ENCODE measurements around the gene C15orf62. TPM values are rescaled to one million over a fixed set of nuclear protein-coding genes. Genes with fewer than 3 reads are reported as not detected.

C15orf62 gene
- total and polyA plus RNA-seq, 4 donors, result 0.17 to 6.0 (median 1.5) TPM

DNA sequence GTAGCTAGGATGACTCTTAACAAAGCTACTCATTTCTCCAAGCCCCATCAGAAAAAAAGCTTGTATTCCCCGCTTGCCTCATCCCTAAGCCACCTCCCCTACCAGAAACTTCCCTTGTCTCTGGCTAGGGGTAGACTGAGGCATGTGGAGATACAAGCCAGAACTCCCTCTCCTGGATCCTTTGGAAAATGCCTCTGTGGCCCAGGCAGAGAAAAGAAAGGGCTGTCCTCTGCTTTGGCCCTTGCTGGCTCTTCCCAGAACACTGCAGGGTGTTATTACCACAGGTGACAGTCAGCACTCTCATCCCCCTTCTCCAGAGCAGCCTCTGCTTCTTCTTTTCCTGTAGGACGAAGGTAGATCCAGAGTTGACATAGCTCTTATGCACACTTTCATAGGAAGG is 29.9 kb upstream of the C15orf62 start:
- H3K27me3 ChIP-seq (ENCODE audit: control insufficient read depth, insufficient read depth, low read length), result no peaks in the 10 kb centered on the region
- no peaks in the 10 kb centered on the region for H3K4me1 ChIP-seq (ENCODE audit: control insufficient read depth, insufficient read depth, low read length)
- H3K27ac ChIP-seq (ENCODE audit: low read depth, low read length), result no peak overlapping the region
- no peaks in the 10 kb centered on the region for H3K9me3 ChIP-seq (ENCODE audit: control insufficient read depth, insufficient read depth, low read length)
- H3K4me3 ChIP-seq (ENCODE audit: low read depth, low read length), result no peak overlapping the region
- no CpG with 5 or more reads among the region's 2 CpGs for WGBS (ENCODE audit: insufficient coverage)
- no peak for DNase-seq (ENCODE audit: low read depth in 4 of 6, low spot score in 6 of 6)
- H3K36me3 ChIP-seq (ENCODE audit: control insufficient read depth, insufficient read depth, low read length), result peaks cover 68% of the 10 kb centered on the region

GRCh38 chr15:40743485-40743901 is 26.3 kb upstream of the C15orf62 start:
- Histone ChIP-seq H3K27me3 (ENCODE audit: control insufficient read depth, insufficient read depth, low read length) (no peaks in the 10 kb centered on the region), H3K4me1 (ENCODE audit: control insufficient read depth, insufficient read depth, low read length) (no peaks in the 10 kb centered on the region), H3K9me3 (ENCODE audit: control insufficient read depth, insufficient read depth, low read length) (no peaks in the 10 kb centered on the region), H3K36me3 (ENCODE audit: control insufficient read depth, insufficient read depth, low read length) (peaks cover 65% of the 10 kb centered on the region), H3K27ac (ENCODE audit: low read depth, low read length) (no peak overlapping the region), H3K4me3 (ENCODE audit: low read depth, low read length) (no peak overlapping the region)
- no CpG with 5 or more reads among the region's 2 CpGs for WGBS (ENCODE audit: insufficient coverage)
- DNase-seq (ENCODE audit: low read depth in 4 of 6, low spot score in 6 of 6), result no peak

- no peak for DNase-seq (ENCODE audit: low read depth in 4 of 6, low spot score in 6 of 6)
- WGBS (ENCODE audit: insufficient coverage), result 83% methylated on average over 9 of the region's 12 CpGs
- peaks cover 68% of the 10 kb centered on the region for H3K36me3 ChIP-seq (ENCODE audit: control insufficient read depth, insufficient read depth, low read length)
- H3K4me1 ChIP-seq (ENCODE audit: control insufficient read depth, insufficient read depth, low read length), result no peaks in the 10 kb centered on the region
- no peak overlapping the region for H3K27ac ChIP-seq (ENCODE audit: low read depth, low read length)
- H3K9me3 ChIP-seq (ENCODE audit: control insufficient read depth, insufficient read depth, low read length), result no peaks in the 10 kb centered on the region
- no peaks in the 10 kb centered on the region for H3K27me3 ChIP-seq (ENCODE audit: control insufficient read depth, insufficient read depth, low read length)
- H3K4me3 ChIP-seq (ENCODE audit: low read depth, low read length), result no peak overlapping the region
These were observed 25.6 kb upstream of the C15orf62 start for GRCh38 chr15:40743921-40744814.

- peaks cover 64% of the 10 kb centered on the region for H3K36me3 ChIP-seq (ENCODE audit: control insufficient read depth, insufficient read depth, low read length)
- no peak for DNase-seq (ENCODE audit: low read depth in 4 of 6, low spot score in 6 of 6)
- no peak overlapping the region for H3K4me3 ChIP-seq (ENCODE audit: low read depth, low read length)
- WGBS (ENCODE audit: insufficient coverage), result 51% methylated on average over 3 of the region's 5 CpGs
- no peak overlapping the region for H3K27ac ChIP-seq (ENCODE audit: low read depth, low read length)
- H3K9me3 ChIP-seq (ENCODE audit: control insufficient read depth, insufficient read depth, low read length), result no peaks in the 10 kb centered on the region
- no peaks in the 10 kb centered on the region for H3K27me3 ChIP-seq (ENCODE audit: control insufficient read depth, insufficient read depth, low read length)
- no peaks in the 10 kb centered on the region for H3K4me1 ChIP-seq (ENCODE audit: control insufficient read depth, insufficient read depth, low read length)
These were observed 25.0 kb upstream of the C15orf62 start for GRCh38 chr15:40744815-40745152.

DNA sequence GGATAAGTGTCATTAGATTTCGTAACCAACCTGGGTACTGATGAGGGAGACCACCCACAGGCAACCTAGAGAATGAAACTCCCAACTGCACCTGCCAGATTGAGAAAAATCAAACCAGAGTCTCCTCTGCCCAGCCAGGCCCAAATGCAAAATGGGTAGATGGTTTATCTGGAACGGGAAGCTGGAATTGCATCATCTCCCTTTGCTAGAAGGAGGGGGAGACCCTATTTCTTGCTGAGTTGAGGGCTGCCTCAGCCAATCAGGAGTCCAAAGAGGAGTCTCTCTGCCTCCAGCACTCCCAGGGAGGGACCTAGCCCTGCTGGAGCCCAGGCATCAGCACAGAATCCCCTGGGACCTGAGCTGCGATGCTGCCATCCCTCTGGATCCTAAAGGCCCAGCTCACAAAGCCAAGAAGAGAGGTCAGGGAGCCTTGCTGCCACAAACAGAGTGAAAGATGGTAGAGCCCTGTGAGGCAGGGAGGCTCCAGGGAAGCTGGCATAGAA is 22.8 kb upstream of the C15orf62 start:
- DNase-seq (ENCODE audit: low read depth in 4 of 6, low spot score in 6 of 6), result no peak
- Histone ChIP-seq H3K4me1 (ENCODE audit: control insufficient read depth, insufficient read depth, low read length) (no peaks in the 10 kb centered on the region), H3K27me3 (ENCODE audit: control insufficient read depth, insufficient read depth, low read length) (no peaks in the 10 kb centered on the region), H3K4me3 (ENCODE audit: low read depth, low read length) (no peak overlapping the region), H3K9me3 (ENCODE audit: control insufficient read depth, insufficient read depth, low read length) (no peaks in the 10 kb centered on the region), H3K36me3 (ENCODE audit: control insufficient read depth, insufficient read depth, low read length) (peaks cover 61% of the 10 kb centered on the region), H3K27ac (ENCODE audit: low read depth, low read length) (no peak overlapping the region)
- 92% methylated on average over 2 of the region's 3 CpGs for WGBS (ENCODE audit: insufficient coverage)

DNA sequence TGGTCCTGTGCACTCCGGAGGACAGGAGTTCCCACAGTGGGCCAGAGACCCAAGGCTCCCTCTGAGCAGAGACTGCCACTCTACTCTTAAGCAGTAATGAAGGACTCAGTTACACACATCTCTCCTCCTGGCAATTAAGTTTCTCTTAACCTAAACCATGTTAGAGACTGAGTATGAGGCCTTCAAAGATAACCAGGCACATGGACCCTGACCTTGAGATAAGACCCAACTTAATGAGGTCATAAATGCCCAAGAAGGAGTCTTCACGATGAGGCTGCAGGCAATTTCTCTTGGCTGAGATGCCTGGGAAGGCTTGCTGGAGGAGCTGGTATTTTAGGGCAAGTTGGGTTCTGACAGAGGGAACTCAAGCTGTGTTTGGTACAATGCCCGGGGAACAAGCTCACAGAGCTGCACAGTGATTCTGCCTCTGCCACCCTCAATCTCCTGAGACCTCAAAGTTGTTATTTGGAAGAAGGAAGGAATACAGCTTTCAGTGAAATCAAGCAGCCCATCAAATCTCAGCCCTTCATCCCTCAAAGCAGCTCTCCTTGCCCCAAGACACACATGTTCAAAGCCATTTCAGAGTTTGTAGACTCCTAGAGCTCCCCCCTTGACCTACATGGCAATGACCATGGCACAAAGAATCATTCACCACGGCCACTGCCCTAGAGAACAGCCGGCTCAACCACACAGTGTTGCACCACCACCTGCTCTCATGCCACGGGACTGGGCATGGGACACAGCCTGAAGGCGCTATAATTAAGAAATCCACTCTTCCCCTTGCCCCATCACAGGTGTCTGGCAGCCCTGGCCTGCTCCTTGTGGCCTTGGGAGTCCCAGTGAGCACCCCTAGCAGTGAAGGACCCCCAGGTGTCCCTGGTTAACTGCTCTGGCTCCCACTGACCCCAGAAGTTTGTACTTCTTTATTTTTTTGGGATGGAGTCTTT is 21.8 kb upstream of the C15orf62 start:
- no peak for DNase-seq (ENCODE audit: low read depth in 4 of 6, low spot score in 6 of 6)
- H3K36me3 ChIP-seq (ENCODE audit: control insufficient read depth, insufficient read depth, low read length), result peaks cover 62% of the 10 kb centered on the region
- no peaks in the 10 kb centered on the region for H3K27me3 ChIP-seq (ENCODE audit: control insufficient read depth, insufficient read depth, low read length)
- H3K4me3 ChIP-seq (ENCODE audit: low read depth, low read length), result no peak overlapping the region
- 88% methylated on average over 6 of the region's 7 CpGs for WGBS (ENCODE audit: insufficient coverage)
- no peaks in the 10 kb centered on the region for H3K9me3 ChIP-seq (ENCODE audit: control insufficient read depth, insufficient read depth, low read length)
- peaks cover under 1% of the 10 kb centered on the region for H3K4me1 ChIP-seq (ENCODE audit: control insufficient read depth, insufficient read depth, low read length)
- no peak overlapping the region for H3K27ac ChIP-seq (ENCODE audit: low read depth, low read length)

DNA sequence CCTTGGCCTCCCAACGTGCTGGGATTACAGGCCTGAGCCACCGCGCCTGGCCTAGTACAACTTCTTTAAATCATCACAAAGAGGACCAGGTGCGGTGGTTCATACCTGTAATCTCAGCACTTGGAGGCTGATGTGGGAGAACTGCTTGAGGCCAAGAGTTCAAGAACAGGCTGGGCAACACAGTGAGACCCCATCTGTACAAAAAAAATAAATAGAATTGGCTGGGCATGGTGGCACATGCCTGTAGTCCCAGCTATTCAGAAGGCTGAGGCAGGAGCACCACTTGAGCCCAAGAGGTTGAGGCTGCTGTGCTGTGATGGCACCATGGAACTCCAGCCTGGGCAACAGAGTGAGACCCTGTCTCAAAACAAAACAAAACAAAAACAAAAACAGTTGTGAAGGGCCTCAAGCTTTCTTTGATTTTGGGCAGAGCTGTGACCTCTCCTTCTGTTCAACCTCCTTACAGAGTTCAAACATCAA is 20.6 kb upstream of the C15orf62 start:
- H3K9me3 ChIP-seq (ENCODE audit: control insufficient read depth, insufficient read depth, low read length), result no peaks in the 10 kb centered on the region
- DNase-seq (ENCODE audit: low read depth in 4 of 6, low spot score in 6 of 6), result no peak
- no peak overlapping the region for H3K27ac ChIP-seq (ENCODE audit: low read depth, low read length)
- H3K4me1 ChIP-seq (ENCODE audit: control insufficient read depth, insufficient read depth, low read length), result peaks cover 10% of the 10 kb centered on the region
- H3K4me3 ChIP-seq (ENCODE audit: low read depth, low read length), result no peak overlapping the region
- 100% methylated on average over 2 of the region's 4 CpGs for WGBS (ENCODE audit: insufficient coverage)
- peaks cover 50% of the 10 kb centered on the region for H3K36me3 ChIP-seq (ENCODE audit: control insufficient read depth, insufficient read depth, low read length)
- no peaks in the 10 kb centered on the region for H3K27me3 ChIP-seq (ENCODE audit: control insufficient read depth, insufficient read depth, low read length)

GRCh38 chr15:40750885-40751284 is 18.9 kb upstream of the C15orf62 start:
- 100% methylated on average over 2 of the region's 4 CpGs for WGBS (ENCODE audit: insufficient coverage)

DNA sequence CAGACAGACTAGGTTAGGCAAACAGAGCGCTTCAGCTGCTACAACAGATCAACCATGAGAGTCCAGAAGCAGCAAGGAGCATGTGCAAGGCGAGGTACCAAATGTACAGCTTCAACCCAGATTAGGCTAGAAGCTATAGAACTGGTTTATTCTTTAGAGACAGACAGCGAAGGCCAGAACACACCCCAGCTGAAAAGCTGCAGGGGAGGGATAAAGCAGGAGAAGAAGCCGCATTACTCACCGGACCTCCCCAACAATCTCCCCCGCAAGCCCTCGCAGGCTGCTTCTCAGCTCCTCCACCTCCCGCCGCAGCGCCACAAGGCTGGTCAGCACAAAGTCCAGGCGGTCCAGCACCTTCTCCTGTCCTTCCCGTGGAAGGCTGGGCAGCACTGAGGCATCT is 18.0 kb upstream of the C15orf62 start:
- DNase-seq (ENCODE audit: low read depth in 4 of 6, low spot score in 6 of 6), result no peak
- no peaks in the 10 kb centered on the region for H3K9me3 ChIP-seq (ENCODE audit: control insufficient read depth, insufficient read depth, low read length)
- peaks cover 23% of the 10 kb centered on the region for H3K4me1 ChIP-seq (ENCODE audit: control insufficient read depth, insufficient read depth, low read length)
- H3K27me3 ChIP-seq (ENCODE audit: control insufficient read depth, insufficient read depth, low read length), result no peaks in the 10 kb centered on the region
- no peak overlapping the region for H3K27ac ChIP-seq (ENCODE audit: low read depth, low read length)
- H3K4me3 ChIP-seq (ENCODE audit: low read depth, low read length), result no peak overlapping the region
- H3K36me3 ChIP-seq (ENCODE audit: control insufficient read depth, insufficient read depth, low read length), result peaks cover 32% of the 10 kb centered on the region
- 95% methylated on average over 9 of the region's 12 CpGs for WGBS (ENCODE audit: insufficient coverage)

More at GRCh38 chr15:40750885-40751284, 18.9 kb upstream of the C15orf62 start:
- H3K27ac ChIP-seq (ENCODE audit: low read depth, low read length), result no peak overlapping the region
- no peaks in the 10 kb centered on the region for H3K9me3 ChIP-seq (ENCODE audit: control insufficient read depth, insufficient read depth, low read length)
- H3K27me3 ChIP-seq (ENCODE audit: control insufficient read depth, insufficient read depth, low read length), result no peaks in the 10 kb centered on the region
- H3K4me1 ChIP-seq (ENCODE audit: control insufficient read depth, insufficient read depth, low read length), result peaks cover 21% of the 10 kb centered on the region
- DNase-seq (ENCODE audit: low read depth in 4 of 6, low spot score in 6 of 6), result no peak
- peaks cover 34% of the 10 kb centered on the region for H3K36me3 ChIP-seq (ENCODE audit: control insufficient read depth, insufficient read depth, low read length)
- no peak overlapping the region for H3K4me3 ChIP-seq (ENCODE audit: low read depth, low read length)

All from spinal cord (tissue), 10 donors.